ENCODE results near the gene ISM1.

The ISM1 gene

GRCh38 chr20:13259921-13260320, 38.8 kb downstream of the ISM1 start:
- no peak for DNase-seq

- DNase-seq = no peak
Measured at GRCh38 chr20:13260650-13261279, 39.7 kb downstream of the ISM1 start.

- peak; percentile 30 for DNase-seq
Measured at GRCh38 chr20:13261460-13262301, 40.6 kb downstream of the ISM1 start.

GRCh38 chr20:13262302-13262650, 41.2 kb downstream of the ISM1 start:
- DNase-seq = no peak

GRCh38 chr20:13262671-13263360, 41.7 kb downstream of the ISM1 start:
- no peak for DNase-seq

- DNase-seq = no peak
Measured at GRCh38 chr20:13263451-13263850, 42.4 kb downstream of the ISM1 start.

GRCh38 chr20:13264907-13265306, 43.8 kb downstream of the ISM1 start:
- no peak for DNase-seq

- no peak for DNase-seq
Measured at GRCh38 chr20:13265941-13266340, 44.9 kb downstream of the ISM1 start.

- DNase-seq = no peak
Measured at GRCh38 chr20:13267231-13267630, 46.2 kb downstream of the ISM1 start.

- DNase-seq = no peak
Measured at GRCh38 chr20:13268953-13269352, 47.9 kb downstream of the ISM1 start.

GRCh38 chr20:13270211-13270610, 49.1 kb downstream of the ISM1 start:
- DNase-seq = no peak

- DNase-seq = no peak
Measured at GRCh38 chr20:13271098-13271497, 50.0 kb downstream of the ISM1 start.

- DNase-seq = no peak
Measured at GRCh38 chr20:13271977-13272975, 51.2 kb downstream of the ISM1 start.

GRCh38 chr20:13274275-13274861, 53.3 kb downstream of the ISM1 start:
- no peak for DNase-seq

GRCh38 chr20:13276945-13277541, 56.0 kb downstream of the ISM1 start:
- no peak for DNase-seq

- no peak for DNase-seq
Measured at GRCh38 chr20:13277663-13278295, 56.7 kb downstream of the ISM1 start.

- no peak for DNase-seq
Measured at GRCh38 chr20:13278812-13279570, 57.9 kb downstream of the ISM1 start.

- DNase-seq = no peak
Measured at GRCh38 chr20:13280609-13281324, 59.7 kb downstream of the ISM1 start.

All from effector CD8-positive, alpha-beta T cell (primary cell).